GM13977 (cell line): ENCODE measurements around the gene AFDN.

Experiments
- DNase-seq: peaks from one replicate; pipeline ENCODE4 v3.0.0; 2012; ENCODE audit warnings: low spot score
- CTCF ChIP-seq: IDR thresholded peaks from 2 replicates; pipeline ENCODE4 v1.5.1; 2012; ENCODE audit warnings: mild to moderate bottlenecking, control low read depth; ENCODE audit not compliant: insufficient read depth; ENCODE audit errors: extremely low read depth, missing control alignments
- in situ Hi-C: fragments of 300-500 bp; cut with MboI; formaldehyde crosslinking; loops from one replicate; pipeline ENCODE4 v1.12.0; 2022; ENCODE audit warnings: low sequenced_read_pairs, low pct_unique_long_range_greater_than_20kb, mixed read lengths, inconsistent platforms; ENCODE audit not compliant: unreplicated experiment

Gene AFDN

GRCh38 chr6:167984876-167985604 lies 158.3 kb downstream of the AFDN start:
- DNase-seq = no peak
- in situ Hi-C loops = no loop called here
- TF ChIP-seq CTCF = no peak

GRCh38 chr6:167985911-167986595 lies 159.3 kb downstream of the AFDN start:
- DNase-seq = no peak
- in situ Hi-C loops = no loop called here
- no peak for TF ChIP-seq CTCF

GRCh38 chr6:167987396-167988153 lies 160.9 kb downstream of the AFDN start:
- DNase-seq = no peak
- in situ Hi-C loops = no loop called here
- TF ChIP-seq CTCF = no peak

- DNase-seq = no peak
- in situ Hi-C loops = no loop called here
- TF ChIP-seq CTCF = no peak
Measured at GRCh38 chr6:167988154-167988495, 161.4 kb downstream of the AFDN start.

GRCh38 chr6:167988945-167989841 lies 162.5 kb downstream of the AFDN start:
- no peak for DNase-seq
- in situ Hi-C loops = no loop called here
- TF ChIP-seq CTCF = no peak
